Measurements from ENCODE around the gene CNP. TPM values are rescaled to one million over a fixed set of nuclear protein-coding genes. Genes with fewer than 3 reads are reported as not detected.

The CNP gene
- total RNA-seq, 1 donor from 2014 or later, result 84.3 TPM

- Mint-ChIP-seq H3K27me3 (no peaks in the 10 kb centered on the region), H3K27ac (no peak overlapping the region), H3K9me3 (no peaks in the 10 kb centered on the region), H3K36me3 (peaks cover 37% of the 10 kb centered on the region), H3K4me1 (ENCODE audit: unreplicated experiment) (no peaks in the 10 kb centered on the region), H3K4me3 (no peak overlapping the region)
- TF ChIP-seq CTCF (conservative IDR thresholded peaks at IDR 0.05), result no peak
- no peak for DNase-seq (ENCODE audit: extremely low spot score, unreplicated experiment)
Observed at GRCh38 chr17:41988418-41988817, 21.8 kb downstream of the CNP start.

DNA sequence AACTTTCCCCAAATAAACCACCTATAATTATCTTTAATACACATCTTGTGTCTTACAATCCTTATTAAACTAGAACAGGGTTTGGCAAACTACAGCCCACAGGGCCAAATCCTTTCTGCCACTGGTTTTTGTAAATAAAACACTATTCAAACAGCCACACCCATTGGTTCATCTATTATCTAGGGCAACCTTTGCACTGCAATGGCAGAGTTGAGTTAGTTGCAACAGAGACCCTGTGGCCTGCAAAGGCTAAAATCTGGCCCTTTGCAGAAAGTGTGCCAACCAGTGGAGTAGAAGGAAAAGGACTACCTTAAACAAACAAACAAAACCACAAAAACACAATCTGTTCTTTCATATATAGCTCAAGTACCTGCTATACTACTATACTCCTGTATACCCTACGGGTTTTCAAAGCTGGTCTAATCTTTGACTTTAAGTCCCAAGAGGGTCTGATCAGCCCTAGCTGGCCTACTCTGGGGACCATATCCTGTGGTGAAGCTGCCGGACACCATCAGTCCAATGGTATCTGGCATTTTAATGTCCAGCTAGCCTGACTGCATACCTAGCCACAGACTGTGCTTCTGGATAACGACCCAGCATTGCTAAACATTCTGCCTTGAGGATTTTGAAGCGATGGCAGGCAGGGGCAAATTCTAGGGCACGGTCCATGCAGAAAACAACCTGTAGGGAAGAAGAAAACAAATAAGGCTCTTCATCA is 23.3 kb downstream of the CNP start:
- DNase-seq (ENCODE audit: extremely low spot score, unreplicated experiment), result no peak
- Mint-ChIP-seq H3K27ac (no peak overlapping the region), H3K27me3 (no peaks in the 10 kb centered on the region), H3K4me1 (ENCODE audit: unreplicated experiment) (no peaks in the 10 kb centered on the region), H3K4me3 (no peak overlapping the region), H3K9me3 (no peaks in the 10 kb centered on the region), H3K36me3 (peaks cover 36% of the 10 kb centered on the region)
- TF ChIP-seq CTCF (conservative IDR thresholded peaks at IDR 0.05), result no peak

GRCh38 chr17:41992576-41992975 is 26.0 kb downstream of the CNP start:
- no peaks in the 10 kb centered on the region for H3K9me3 Mint-ChIP-seq
- no peaks in the 10 kb centered on the region for H3K27me3 Mint-ChIP-seq
- no peak overlapping the region for H3K27ac Mint-ChIP-seq
- H3K36me3 Mint-ChIP-seq, result peaks cover 31% of the 10 kb centered on the region
- no peak overlapping the region for H3K4me3 Mint-ChIP-seq
- no peak for DNase-seq (ENCODE audit: extremely low spot score, unreplicated experiment)
- no peak for TF ChIP-seq CTCF (conservative IDR thresholded peaks at IDR 0.05)
- no peaks in the 10 kb centered on the region for H3K4me1 Mint-ChIP-seq (ENCODE audit: unreplicated experiment)

- no peak overlapping the region for H3K4me3 Mint-ChIP-seq
- H3K4me1 Mint-ChIP-seq (ENCODE audit: unreplicated experiment), result no peaks in the 10 kb centered on the region
- no peak for DNase-seq (ENCODE audit: extremely low spot score, unreplicated experiment)
- H3K9me3 Mint-ChIP-seq, result no peaks in the 10 kb centered on the region
- no peak for TF ChIP-seq CTCF (conservative IDR thresholded peaks at IDR 0.05)
- no peaks in the 10 kb centered on the region for H3K27me3 Mint-ChIP-seq
- no peak overlapping the region for H3K27ac Mint-ChIP-seq
- H3K36me3 Mint-ChIP-seq, result peaks cover 27% of the 10 kb centered on the region
Observed at GRCh38 chr17:41996855-41997164, 30.2 kb downstream of the CNP start.

- no peak for TF ChIP-seq CTCF (conservative IDR thresholded peaks at IDR 0.05)
- peaks cover 20% of the 10 kb centered on the region for H3K36me3 Mint-ChIP-seq
Observed at GRCh38 chr17:41998497-41998896, 31.9 kb downstream of the CNP start.

More at GRCh38 chr17:41998497-41998896, 31.9 kb downstream of the CNP start:
- Mint-ChIP-seq H3K27ac (no peak overlapping the region), H3K27me3 (no peaks in the 10 kb centered on the region), H3K9me3 (no peaks in the 10 kb centered on the region), H3K4me1 (ENCODE audit: unreplicated experiment) (peaks cover 11% of the 10 kb centered on the region), H3K4me3 (no peak overlapping the region)
- no peak for DNase-seq (ENCODE audit: extremely low spot score, unreplicated experiment)

Data from type B pancreatic cell (in vitro differentiated cells).